OCI-LY1 (cell line): ENCODE results near the gene IQGAP2.

ENCODE experiments used
- H2AFZ ChIP-seq: fragments of 200-600 bp; sonication (generic), shearing (Covaris generic); 2 replicates; pipeline ENCODE4 v1.6.0; 2014; ENCODE audit warnings: antibody characterized with exemption, mild to moderate bottlenecking, low read length
- H3F3A ChIP-seq: fragments of 200-600 bp; sonication (generic), shearing (Covaris generic); 2 replicates; pipeline ENCODE4 v1.6.0; 2014; ENCODE audit warnings: mild to moderate bottlenecking, antibody characterized with exemption, low read length, moderate library complexity; ENCODE audit not compliant: insufficient read depth
- H3K27ac ChIP-seq: fragments of 200-600 bp; sonication (generic); 2 replicates; pipeline ENCODE4 v1.5.1; 2014; ENCODE audit warnings: low read length, mixed run types, mild to moderate bottlenecking, low read depth; ENCODE audit not compliant: poor library complexity, severe bottlenecking
- H3K27me3 ChIP-seq: fragments of 200-600 bp; sonication (generic); 2 replicates; pipeline ENCODE4 v1.6.0; 2014; ENCODE audit warnings: antibody characterized with exemption, mild to moderate bottlenecking, low read length, moderate library complexity; ENCODE audit not compliant: insufficient read depth
- H3K36me3 ChIP-seq: fragments of 200-600 bp; sonication (generic); 2 replicates; pipeline ENCODE4 v1.6.1; 2014; ENCODE audit warnings: mild to moderate bottlenecking, antibody characterized with exemption, low read length, moderate library complexity, mixed read lengths; ENCODE audit not compliant: insufficient read depth
- H3K4me1 ChIP-seq: fragments of 200-600 bp; sonication (generic); 2 replicates; pipeline ENCODE4 v1.5.1; 2014; ENCODE audit warnings: mild to moderate bottlenecking, low read length, moderate library complexity; ENCODE audit not compliant: insufficient read depth, severe bottlenecking
- H3K4me2 ChIP-seq: fragments of 200-600 bp; sonication (generic), shearing (Covaris generic); 2 replicates; pipeline ENCODE4 v1.6.1; 2014; ENCODE audit warnings: low read length
- H3K4me3 ChIP-seq: fragments of 200-600 bp; sonication (generic); 2 replicates; pipeline ENCODE4 v1.5.1; 2014; ENCODE audit warnings: low read length, low read depth, mild to moderate bottlenecking, mixed read lengths; ENCODE audit not compliant: poor library complexity, severe bottlenecking
- H3K79me2 ChIP-seq: fragments of 200-600 bp; shearing (Covaris generic); 2 replicates; pipeline ENCODE4 v1.6.1; 2016; ENCODE audit warnings: mixed run types, low read length, mixed read lengths; ENCODE audit not compliant: insufficient read depth
- H3K9ac ChIP-seq: fragments of 200-600 bp; sonication (generic), shearing (Covaris generic); 2 replicates; pipeline ENCODE4 v1.6.1; 2014; ENCODE audit warnings: mild to moderate bottlenecking, low read length, mixed read lengths
- H3K9me2 ChIP-seq: fragments of 200-600 bp; sonication (generic), shearing (Covaris generic); 2 replicates; pipeline ENCODE4 v1.6.1; 2014; ENCODE audit warnings: low read depth, mild to moderate bottlenecking, low read length, mixed read lengths
- H3K9me3 ChIP-seq: fragments of 200-600 bp; shearing (Covaris generic); 2 replicates; pipeline ENCODE4 v1.6.1; 2014; ENCODE audit warnings: low read length, mixed read lengths
- H4K20me1 ChIP-seq: fragments of 200-600 bp; sonication (generic), shearing (Covaris generic); 2 replicates; pipeline ENCODE4 v1.6.0; 2016; ENCODE audit warnings: mild to moderate bottlenecking, low read length; ENCODE audit not compliant: insufficient read depth
- CTCF ChIP-seq: fragments of 200-600 bp; sonication (generic), shearing (Covaris generic); IDR thresholded peaks from 2 replicates; pipeline ENCODE4 v1.5.1; 2017; ENCODE audit warnings: mild to moderate bottlenecking, antibody characterized with exemption, low read length, moderate library complexity, mixed read lengths
- EZH2 ChIP-seq: fragments of 200-600 bp; sonication (generic), shearing (Covaris generic); IDR thresholded peaks from 2 replicates; pipeline ENCODE4 v1.8.0; 2017; ENCODE audit warnings: borderline replicate concordance, mixed run types, mild to moderate bottlenecking, antibody characterized with exemption, low read length, moderate library complexity, mixed read lengths

Gene IQGAP2

GRCh38 chr5:76591366-76591765 lies 188.3 kb downstream of the IQGAP2 start:
- H3K9ac ChIP-seq, result no peak overlapping the region

GRCh38 chr5:76592692-76593091 lies 189.6 kb downstream of the IQGAP2 start:
- Histone ChIP-seq H3K4me3 (no peak overlapping the region), H3K4me2 (no peak overlapping the region), H4K20me1 (no peaks in the 10 kb centered on the region), H3K27ac (no peak overlapping the region), H3K9me2 (no peaks in the 10 kb centered on the region), H2AFZ (no peak overlapping the region), H3K9ac (no peak overlapping the region), H3F3A (no peaks in the 10 kb centered on the region), H3K27me3 (no peaks in the 10 kb centered on the region), H3K9me3 (no peaks in the 10 kb centered on the region), H3K79me2 (no peaks in the 10 kb centered on the region), H3K4me1 (no peaks in the 10 kb centered on the region), H3K36me3 (no peaks in the 10 kb centered on the region)
- TF ChIP-seq EZH2 (no peak), CTCF (no peak)

More at GRCh38 chr5:76591366-76591765, 188.3 kb downstream of the IQGAP2 start:
- H2AFZ ChIP-seq, result no peak overlapping the region
- no peak overlapping the region for H3K4me2 ChIP-seq
- H3K4me3 ChIP-seq, result no peak overlapping the region
- H3K79me2 ChIP-seq, result no peaks in the 10 kb centered on the region
- no peaks in the 10 kb centered on the region for H3K4me1 ChIP-seq
- H3K27ac ChIP-seq, result no peak overlapping the region
- H3K27me3 ChIP-seq, result no peaks in the 10 kb centered on the region
- no peaks in the 10 kb centered on the region for H3F3A ChIP-seq
- no peaks in the 10 kb centered on the region for H3K9me3 ChIP-seq
- H3K36me3 ChIP-seq, result no peaks in the 10 kb centered on the region
- no peaks in the 10 kb centered on the region for H3K9me2 ChIP-seq
- TF ChIP-seq EZH2, result no peak
- TF ChIP-seq CTCF, result no peak
- no peaks in the 10 kb centered on the region for H4K20me1 ChIP-seq

- Histone ChIP-seq H2AFZ (no peak overlapping the region), H3K4me1 (no peaks in the 10 kb centered on the region), H3K27me3 (no peaks in the 10 kb centered on the region), H3K4me2 (no peak overlapping the region), H3K27ac (no peak overlapping the region), H3K9me3 (no peaks in the 10 kb centered on the region), H3K9ac (no peak overlapping the region), H3K79me2 (no peaks in the 10 kb centered on the region), H3K36me3 (no peaks in the 10 kb centered on the region), H3F3A (no peaks in the 10 kb centered on the region), H3K4me3 (no peak overlapping the region), H3K9me2 (no peaks in the 10 kb centered on the region), H4K20me1 (no peaks in the 10 kb centered on the region)
- no peak for TF ChIP-seq EZH2
- no peak for TF ChIP-seq CTCF
These were observed 191.0 kb downstream of the IQGAP2 start for GRCh38 chr5:76594107-76594506.
